GM18498 (cell line): ENCODE results near the gene PYROXD2.

Experiments
- ATAC-seq: cut with Tn5 transposase; IDR thresholded peaks from one replicate; pipeline ENCODE4 v1.9.1; 2021; ENCODE audit warnings: mild to moderate bottlenecking, moderate library complexity; ENCODE audit not compliant: unreplicated experiment

PYROXD2 gene

GRCh38 chr10:98416606-98417388 lies 1.8 kb upstream of the PYROXD2 start:
- ATAC-seq: no peak

GRCh38 chr10:98415731-98416119 lies 743 bp upstream of the PYROXD2 start:
- no peak for ATAC-seq

GRCh38 chr10:98414578-98414931 lies 427 bp downstream of the PYROXD2 start:
- no peak for ATAC-seq

DNA sequence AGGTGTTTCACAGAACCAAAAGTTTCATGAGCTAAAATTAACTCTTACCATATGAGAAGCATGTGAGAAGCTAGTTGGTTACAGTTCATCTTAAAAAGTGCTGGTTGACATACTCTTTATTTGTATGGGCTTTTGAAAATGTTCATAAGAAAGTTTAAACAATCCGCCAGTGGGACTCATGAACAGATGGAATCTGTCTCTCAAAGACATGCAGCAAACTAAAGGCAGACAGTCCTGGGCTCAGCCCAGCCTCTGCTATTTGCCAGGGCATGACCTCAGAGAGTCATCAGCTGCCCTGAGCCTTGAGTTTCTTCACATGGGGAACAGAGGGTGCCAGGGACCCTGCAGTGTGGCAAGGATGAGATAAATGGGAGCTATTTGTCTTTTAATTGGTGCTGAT lies 3.2 kb downstream of the PYROXD2 start:
- no peak for ATAC-seq

GRCh38 chr10:98411166-98411565 lies 3.8 kb downstream of the PYROXD2 start:
- ATAC-seq: no peak

GRCh38 chr10:98410759-98411158 lies 4.2 kb downstream of the PYROXD2 start:
- no peak for ATAC-seq

- no peak for ATAC-seq
Observed at GRCh38 chr10:98410135-98410743, 4.7 kb downstream of the PYROXD2 start.

- ATAC-seq: no peak
Observed at GRCh38 chr10:98408799-98409198, 6.2 kb downstream of the PYROXD2 start.

DNA sequence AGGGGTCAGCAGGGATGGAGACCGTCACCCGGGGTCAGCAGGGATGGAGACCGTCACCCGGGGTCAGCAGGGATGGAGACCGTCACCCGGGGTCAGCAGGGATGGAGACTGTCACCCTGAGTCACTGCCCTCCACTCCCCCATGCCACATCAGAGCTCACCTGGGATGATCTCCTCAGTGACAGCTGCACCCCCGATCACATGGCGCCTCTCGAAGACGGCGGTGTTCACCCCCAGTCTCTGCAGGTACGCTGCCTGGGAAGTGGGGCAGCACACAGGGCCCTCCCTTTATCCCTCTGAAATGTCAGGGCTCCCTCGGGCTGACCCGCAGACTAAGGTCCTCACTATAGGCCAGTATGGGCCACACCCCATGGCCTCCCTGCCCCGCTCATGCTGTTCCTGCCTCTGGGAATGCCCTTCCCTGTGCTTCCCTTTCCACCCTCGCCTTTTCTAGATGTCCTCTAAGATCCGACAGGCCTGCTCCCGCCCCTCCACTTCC lies 7.2 kb downstream of the PYROXD2 start:
- no peak for ATAC-seq

DNA sequence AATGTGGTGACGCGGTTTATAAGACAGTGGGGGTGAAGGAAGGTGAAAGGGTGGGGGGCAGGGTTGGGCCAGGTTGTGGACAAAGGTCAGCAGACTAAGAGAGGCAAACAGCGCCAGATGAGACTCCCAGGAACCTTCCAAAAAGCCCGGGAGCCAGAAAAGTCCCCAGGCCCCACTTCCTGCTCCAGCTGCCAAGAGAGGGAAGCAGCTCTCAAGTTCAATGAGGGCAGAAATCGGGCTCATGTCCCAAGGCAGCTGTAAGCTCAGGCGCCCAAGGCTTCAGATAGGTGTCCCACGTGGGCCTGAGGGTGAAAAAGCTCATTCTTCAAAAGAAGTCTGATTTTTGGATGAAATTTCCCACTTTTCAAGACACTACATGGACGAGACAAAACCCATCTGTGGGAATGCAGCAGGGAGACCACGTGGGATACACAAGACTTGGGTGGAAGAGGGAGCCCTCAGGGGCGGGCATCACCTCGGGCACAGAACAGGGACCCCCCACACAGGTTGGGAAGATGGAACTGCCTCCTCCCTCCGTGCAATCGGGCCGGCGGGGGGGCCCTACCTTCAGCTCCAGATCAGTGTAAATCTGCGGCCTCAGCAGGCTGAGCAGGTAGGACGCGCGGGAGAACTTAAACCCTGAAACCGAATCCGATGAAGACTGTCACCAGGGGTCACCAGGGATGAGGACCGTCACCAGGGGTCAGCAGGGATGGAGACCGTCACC lies 7.8 kb downstream of the PYROXD2 start:
- ATAC-seq: no peak

GRCh38 chr10:98405422-98405821 lies 9.6 kb downstream of the PYROXD2 start:
- ATAC-seq: no peak

DNA sequence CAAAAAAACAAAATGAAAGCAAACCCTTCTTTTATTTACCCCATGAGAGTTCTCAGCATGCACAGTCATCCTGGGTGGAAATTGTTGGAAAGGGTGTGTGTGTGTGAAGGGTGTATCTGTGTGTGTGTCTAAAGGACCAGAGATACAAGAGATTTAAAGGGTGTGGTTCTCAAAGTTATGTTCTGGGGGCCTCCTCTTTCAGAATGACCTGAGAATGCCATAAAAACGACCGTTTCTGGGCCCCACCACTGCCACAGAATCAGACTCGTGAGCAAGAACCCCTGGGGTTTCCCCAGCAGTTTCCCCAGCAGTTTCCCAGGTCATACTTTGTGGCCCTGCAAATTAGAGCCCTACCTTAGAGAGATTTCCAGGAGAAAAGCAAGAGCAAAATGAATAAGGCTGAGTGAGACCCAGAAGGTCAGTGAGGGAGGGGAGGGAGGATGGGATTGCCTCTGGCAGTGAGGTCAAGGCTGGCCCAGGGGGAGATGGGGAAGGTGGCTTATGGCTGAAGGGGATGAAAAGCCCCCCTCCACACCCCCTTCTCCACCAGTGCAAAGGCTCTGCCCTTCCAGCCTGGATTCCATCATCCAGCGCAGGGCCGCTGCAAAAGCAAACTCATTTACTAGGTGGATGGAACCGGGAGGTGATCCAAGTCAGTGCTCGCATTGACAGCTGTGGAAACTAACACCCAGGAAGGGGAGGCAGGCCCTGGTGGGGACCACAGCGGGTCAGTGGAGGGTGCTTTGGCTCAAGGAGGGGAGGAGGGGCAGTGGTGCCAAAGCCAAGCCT lies 10.2 kb downstream of the PYROXD2 start:
- no peak for ATAC-seq

DNA sequence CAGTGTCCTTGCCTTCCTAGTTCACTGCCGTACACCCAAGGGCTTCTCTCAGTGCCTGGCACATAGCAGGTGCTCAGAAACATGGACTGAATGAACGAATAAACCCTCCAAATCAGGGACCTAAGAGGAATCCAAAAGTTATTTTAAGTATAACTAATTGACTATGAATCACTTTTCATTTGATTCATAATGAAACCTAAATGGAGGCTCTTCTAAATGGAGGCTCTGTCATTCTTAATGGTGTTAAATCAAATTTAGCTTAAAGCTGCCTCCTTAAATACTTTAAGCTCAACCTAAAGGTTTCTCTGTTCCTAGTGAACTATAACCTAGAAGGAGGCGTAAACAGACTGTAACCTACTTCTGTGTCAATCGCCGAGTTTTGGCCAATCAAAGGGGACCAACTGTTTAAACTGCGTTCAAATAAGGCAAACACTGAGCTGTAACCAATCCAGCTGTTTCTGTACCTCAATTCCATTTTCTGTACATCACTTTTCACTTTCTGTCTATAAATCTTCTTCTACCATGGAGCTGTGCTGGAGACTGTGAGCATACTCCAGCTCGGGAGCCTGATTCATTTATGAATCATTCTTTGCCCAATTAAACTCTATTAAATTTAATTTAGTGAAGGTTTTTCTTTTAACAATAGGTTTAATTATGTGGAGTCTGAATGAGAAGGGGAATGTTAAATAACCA lies 11.0 kb downstream of the PYROXD2 start:
- no peak for ATAC-seq

- ATAC-seq: no peak
Observed at GRCh38 chr10:98402931-98403718, 11.9 kb downstream of the PYROXD2 start.

- ATAC-seq: no peak
Observed at GRCh38 chr10:98402478-98402877, 12.5 kb downstream of the PYROXD2 start.

DNA sequence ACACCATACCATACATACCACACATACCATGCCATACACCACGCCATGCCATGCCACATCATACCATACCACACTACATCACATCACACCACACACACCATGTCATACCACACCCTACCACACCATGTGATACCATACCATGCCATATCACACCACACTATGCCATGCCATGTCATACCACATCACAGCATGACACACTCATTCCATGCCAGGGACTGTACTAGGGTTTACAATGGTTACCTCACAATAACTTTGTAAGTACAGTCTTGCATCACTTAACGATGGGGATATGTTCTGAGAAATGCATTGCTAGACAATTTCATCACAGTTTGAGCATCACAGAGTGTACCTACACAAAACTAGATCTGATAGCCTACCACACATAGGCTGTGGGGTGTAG lies 14.5 kb downstream of the PYROXD2 start:
- no peak for ATAC-seq

DNA sequence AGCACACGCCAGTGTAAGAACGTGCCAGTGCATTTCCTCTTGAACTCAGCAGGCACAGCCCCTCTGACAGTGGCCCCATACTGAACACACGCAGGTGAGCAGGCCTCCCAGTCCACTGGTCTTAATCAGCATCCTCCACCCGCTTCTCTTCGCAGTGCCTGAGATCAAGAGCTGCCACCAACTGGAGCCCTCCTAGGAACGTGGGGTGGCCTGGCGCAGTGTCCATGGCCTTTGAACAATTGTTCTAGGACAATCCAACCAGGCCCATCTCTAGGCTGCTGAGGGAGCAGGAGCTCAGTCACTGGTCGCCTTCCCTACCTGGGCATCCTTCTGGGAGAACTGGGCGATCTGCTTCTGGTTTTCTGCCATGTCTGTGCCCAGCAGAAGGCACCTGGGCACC lies 15.2 kb downstream of the PYROXD2 start:
- no peak for ATAC-seq

GRCh38 chr10:98397089-98397600 lies 17.8 kb downstream of the PYROXD2 start:
- ATAC-seq: no peak
